ENCODE data around the gene PARD6G.

GRCh38 chr18:80197528-80197927 is 49.8 kb downstream of the PARD6G start:
- TF ChIP-seq CTCF (IDR thresholded peaks at IDR 0.05; ENCODE audit: poor library complexity) (no peak), EZH2phosphoT487 (IDR thresholded peaks at IDR 0.05; ENCODE audit: low read depth, severe bottlenecking, unreplicated experiment) (no peak)
